H1 (cell line): ENCODE measurements around the gene VPS18. TPM values are rescaled to one million over a fixed set of nuclear protein-coding genes. Genes with fewer than 3 reads are reported as not detected.

Experiments used
- CTCF ChIA-PET: fragments of 300-600 bp; sonication (Branson Sonifier 250); formaldehyde crosslinking; loops from one replicate; lab custom pipeline; 2021; ENCODE audit not compliant: partially characterized antibody; lab: Charles Lee
- POLR2A ChIA-PET: fragments of 300-600 bp; sonication (Branson Sonifier 250); formaldehyde crosslinking; loops from one replicate; lab custom pipeline; 2021; ENCODE audit warnings: inconsistent platforms; ENCODE audit not compliant: partially characterized antibody; lab: Charles Lee
- DNase-seq, 2 experiments: peaks; one replicate each; pipeline versions ENCODE4 v3.0.0 to v3.0.0-alpha.2; 2010 to 2022; ENCODE audit warnings: low spot score in 2 of 2, low read depth in 1 of 2, mixed read lengths in 1 of 2
- FAIRE-seq: peaks from 2 replicates; lab custom pipeline; 2011; peaks lifted over from hg19 to GRCh38; lab: Jason Lieb, UNC
- H2AFZ ChIP-seq: 2 replicates; pipeline ENCODE4 v1.8.1; 2012; ENCODE audit warnings: low read length, inconsistent platforms
- H2AK5ac ChIP-seq: 2 replicates; pipeline ENCODE4 v1.6.1; 2013; ENCODE audit warnings: low read depth, low read length
- H2BK120ac ChIP-seq: replicated peaks from 2 replicates; pipeline ENCODE3; 2013; ENCODE audit warnings: low read depth, low read length, inconsistent platforms
- H2BK12ac ChIP-seq: 2 replicates; pipeline ENCODE4 v1.6.1; 2013; ENCODE audit warnings: low read depth, low read length
- H2BK15ac ChIP-seq: 2 replicates; pipeline ENCODE4 v1.6.1; 2013; ENCODE audit warnings: low read length
- H2BK20ac ChIP-seq: 2 replicates; pipeline ENCODE4 v1.6.1; 2013; ENCODE audit warnings: low read length
- H2BK5ac ChIP-seq: 2 replicates; pipeline ENCODE4 v1.6.1; 2013; ENCODE audit warnings: low read depth, low read length
- H3K14ac ChIP-seq: 2 replicates; pipeline ENCODE4 v1.6.1; 2013; ENCODE audit warnings: inconsistent platforms; ENCODE audit not compliant: insufficient read length
- H3K18ac ChIP-seq: 2 replicates; pipeline ENCODE4 v1.6.1; 2013; ENCODE audit warnings: low read length; ENCODE audit errors: extremely low read depth
- H3K23ac ChIP-seq: 2 replicates; pipeline ENCODE4 v1.6.1; 2013; ENCODE audit warnings: inconsistent platforms; ENCODE audit not compliant: insufficient read length
- H3K23me2 ChIP-seq: 2 replicates; pipeline ENCODE4 v1.6.1; 2013; ENCODE audit warnings: low read depth, low read length
- H3K27ac ChIP-seq: 2 replicates; pipeline ENCODE4 v1.6.1; 2011; ENCODE audit warnings: low read depth, low read length, inconsistent platforms
- H3K27me3 ChIP-seq, 4 experiments: replicated peaks in 1 of 4; 1 replicate in 1 of 4; 2 replicates in 3 of 4; pipeline versions ENCODE4 v1.6.1 to v1.8.1; 2011 to 2013; ENCODE audit warnings: low read length in 3 of 4, mild to moderate bottlenecking in 3 of 4, inconsistent platforms in 2 of 4, mixed read lengths in 2 of 4, moderate library complexity in 1 of 4; ENCODE audit not compliant: control insufficient read depth in 3 of 4, insufficient read depth in 3 of 4; ENCODE audit errors: extremely low read depth in 1 of 4
- H3K36me3 ChIP-seq, 4 experiments: 2 replicates each; pipeline versions ENCODE4 v1.6.1 to v1.8.1; 2011 to 2013; ENCODE audit warnings: mild to moderate bottlenecking in 4 of 4, low read length in 3 of 4, moderate library complexity in 2 of 4, control low read depth in 1 of 4, inconsistent platforms in 1 of 4; ENCODE audit not compliant: insufficient read depth in 4 of 4, control insufficient read depth in 2 of 4
- H3K4ac ChIP-seq: replicated peaks from 2 replicates; pipeline ENCODE3; 2013; ENCODE audit warnings: low read length, low read depth, mixed read lengths, inconsistent platforms; ENCODE audit not compliant: insufficient read length
- H3K4me1 ChIP-seq, 4 experiments: replicated peaks in 1 of 4; 1 replicate in 1 of 4; 2 replicates in 3 of 4; pipeline versions ENCODE4 v1.6.1 to v1.8.1; 2011 to 2013; ENCODE audit warnings: low read length in 3 of 4, inconsistent platforms in 2 of 4, mixed read lengths in 1 of 4; ENCODE audit not compliant: insufficient read depth in 4 of 4, control insufficient read depth in 3 of 4
- H3K4me2 ChIP-seq, 2 experiments: 2 replicates each; pipeline versions ENCODE4 v1.6.1 to v1.8.1; 2011 to 2013; ENCODE audit warnings: low read depth in 2 of 2, low read length in 2 of 2, control low read depth in 1 of 2, inconsistent platforms in 1 of 2, mild to moderate bottlenecking in 1 of 2; ENCODE audit not compliant: insufficient read depth in 1 of 2
- H3K4me3 ChIP-seq, 4 experiments: fragments of 200-600, 300-600 bp in 1 of 4; sonication (generic), shearing (Covaris generic), sonication (Bioruptor Twin) in 1 of 4; 2 replicates each; pipeline versions ENCODE4 v1.5.1 to v1.8.1; 2011 to 2016; ENCODE audit warnings: low read length in 4 of 4, low read depth in 3 of 4, control low read depth in 2 of 4, inconsistent platforms in 2 of 4, mild to moderate bottlenecking in 2 of 4, mixed read lengths in 1 of 4, moderate library complexity in 1 of 4; ENCODE audit not compliant: insufficient read depth in 2 of 4; ENCODE audit errors: extremely low read depth in 1 of 4
- H3K56ac ChIP-seq: replicated peaks from 2 replicates; pipeline ENCODE3; 2013; ENCODE audit warnings: low read depth, mild to moderate bottlenecking, mixed read lengths, low read length, inconsistent platforms; ENCODE audit not compliant: insufficient read length
- H3K79me1 ChIP-seq: 2 replicates; pipeline ENCODE4 v1.6.1; 2013; ENCODE audit warnings: low read depth, low read length, control low read depth
- H3K79me2 ChIP-seq, 2 experiments: 2 replicates each; pipeline versions ENCODE4 v1.6.1 to v1.8.1; 2012 to 2013; ENCODE audit warnings: low read length in 2 of 2, mild to moderate bottlenecking in 2 of 2, inconsistent platforms in 1 of 2; ENCODE audit not compliant: insufficient read depth in 2 of 2, control insufficient read depth in 1 of 2
- H3K9ac ChIP-seq, 4 experiments: replicated peaks in 1 of 4; 1 replicate in 1 of 4; 2 replicates in 3 of 4; pipeline versions ENCODE4 v1.6.1 to v1.8.1; 2011 to 2013; ENCODE audit warnings: low read depth in 3 of 4, low read length in 3 of 4, control low read depth in 2 of 4, mild to moderate bottlenecking in 2 of 4, moderate library complexity in 2 of 4, inconsistent platforms in 1 of 4; ENCODE audit errors: extremely low read depth in 1 of 4
- H3K9me3 ChIP-seq, 2 experiments: 2 replicates each; pipeline versions ENCODE4 v1.6.1 to v1.8.1; 2012 to 2013; ENCODE audit warnings: mild to moderate bottlenecking in 2 of 2, moderate library complexity in 2 of 2, control low read depth in 1 of 2, inconsistent platforms in 1 of 2, low read depth in 1 of 2, low read length in 1 of 2, mixed read lengths in 1 of 2; ENCODE audit not compliant: insufficient read depth in 2 of 2
- H4K20me1 ChIP-seq, 2 experiments: replicated peaks in 1 of 2; 2 replicates each; pipeline versions ENCODE3 to v1.8.1; 2011 to 2013; ENCODE audit warnings: inconsistent platforms in 2 of 2, low read length in 2 of 2, mild to moderate bottlenecking in 1 of 2; ENCODE audit not compliant: insufficient read depth in 2 of 2, control insufficient read depth in 1 of 2
- H4K5ac ChIP-seq: 2 replicates; pipeline ENCODE4 v1.6.1; 2013; ENCODE audit warnings: low read length, low read depth, mixed read lengths, inconsistent platforms; ENCODE audit not compliant: insufficient read length
- H4K8ac ChIP-seq: 2 replicates; pipeline ENCODE4 v1.8.0; 2013; ENCODE audit warnings: mild to moderate bottlenecking, moderate library complexity, low read length, inconsistent platforms; ENCODE audit not compliant: insufficient read depth; ENCODE audit errors: extremely low read depth
- H4K91ac ChIP-seq: replicated peaks from 2 replicates; pipeline ENCODE3; 2013; ENCODE audit warnings: low read length, mixed read lengths, inconsistent platforms; ENCODE audit not compliant: insufficient read length
- CTBP2 ChIP-seq: IDR thresholded peaks from 2 replicates; pipeline ENCODE4 v1.7.0; 2011; ENCODE audit warnings: borderline replicate concordance, mild to moderate bottlenecking, moderate library complexity, mixed read lengths, low read length; ENCODE audit not compliant: insufficient read depth, insufficient read length
- GTF2F1 ChIP-seq: IDR thresholded peaks from 2 replicates; pipeline ENCODE4 v1.6.1; 2012; ENCODE audit warnings: low read depth, low read length, improper control_type of control experiment, borderline replicate concordance
- HDAC2 ChIP-seq, 2 experiments: fragments of 300-600 bp in 1 of 2; sonication (generic) in 1 of 2; IDR thresholded peaks; 2 replicates each; pipeline ENCODE4 v1.6.1; 2011 to 2012; ENCODE audit warnings: low read depth in 2 of 2, low read length in 2 of 2, mild to moderate bottlenecking in 2 of 2, moderate library complexity in 2 of 2, borderline replicate concordance in 1 of 2, inconsistent platforms in 1 of 2
- HDAC6 ChIP-seq: IDR thresholded peaks from one replicate; pipeline ENCODE4 v1.7.1; 2012; ENCODE audit warnings: low read depth, mild to moderate bottlenecking, inconsistent platforms, low read length, moderate library complexity
- KDM5A ChIP-seq: fragments of 200-600 bp; IDR thresholded peaks from 2 replicates; pipeline ENCODE4 v1.7.1; 2012; ENCODE audit warnings: mild to moderate bottlenecking, low read length, inconsistent platforms, mixed read lengths
- MAFK ChIP-seq: IDR thresholded peaks from 2 replicates; pipeline ENCODE4 v1.6.1; 2012; ENCODE audit warnings: low read depth, mild to moderate bottlenecking, improper control_type of control experiment, low read length
- PHF8 ChIP-seq: fragments of 200-600 bp; sonication (generic); conservative IDR thresholded peaks from 2 replicates; pipeline ENCODE4 v1.7.1; 2012; ENCODE audit warnings: low read depth, mild to moderate bottlenecking, inconsistent platforms, low read length, moderate library complexity
- SIN3A ChIP-seq, 2 experiments: IDR thresholded peaks in 1 of 2; conservative IDR thresholded peaks in 1 of 2; 2 replicates each; pipeline ENCODE4 v1.6.1; 2011 to 2012; ENCODE audit warnings: low read length in 2 of 2, improper control_type of control experiment in 1 of 2, low read depth in 1 of 2, mild to moderate bottlenecking in 1 of 2
- SP2 ChIP-seq: IDR thresholded peaks from 2 replicates; pipeline ENCODE4 v1.6.1; 2012; ENCODE audit warnings: mild to moderate bottlenecking, low read length, inconsistent platforms
- SUZ12 ChIP-seq: fragments of 200-600 bp; sonication (generic); IDR thresholded peaks from 2 replicates; pipeline ENCODE4 v1.6.1; 2012; ENCODE audit warnings: mild to moderate bottlenecking, inconsistent platforms, low read length, moderate library complexity, mixed read lengths
- YY1 ChIP-seq: IDR thresholded peaks from 2 replicates; pipeline ENCODE4 v1.6.1; 2011; ENCODE audit warnings: low read depth, mild to moderate bottlenecking, low read length
- WGBS, 2 experiments: shearing (Covaris generic) in 1 of 2; methylation state at CpG; one replicate each; pipeline versions ENCODE4 v1.1.6 to v1.1.7; 2013 to 2015; ENCODE audit warnings: low lambda C conversion rate in 2 of 2, mixed read lengths in 2 of 2, inconsistent platforms in 1 of 2, low coverage in 1 of 2, missing lambda C conversion rate in 1 of 2; ENCODE audit not compliant: insufficient replicate concordance in 2 of 2, insufficient coverage in 1 of 2, insufficient read length in 1 of 2; ENCODE audit errors: extremely low coverage in 1 of 2, missing lambda C conversion rate in 1 of 2; 5-methylcytosine and 5-hydroxymethylcytosine counted together
- polyA plus RNA-seq, 7 experiments: library from polyadenylated mRNA; depleted of rRNA in 3 of 7; stranded (reverse) in 5 of 7; unstranded in 2 of 7; fragments of >200 nt in 5 of 7; fragments of 200-250 nt in 2 of 7; gene quantifications; 1 replicate in 5 of 7; 2 replicates in 1 of 7; 4 replicates in 1 of 7; pipeline versions ENCODE4 v1.2.1 to v1.2.3, GENCODE V29; 2011 to 2013; ENCODE audit warnings: missing spikeins in 2 of 7, mixed read lengths in 2 of 7
- total RNA-seq: library from RNA; stranded (reverse); fragmentation: NEBNext Ultra II Directional; extraction: Animal tissue kit (Norgen Biotek cat#: 25700); gene quantifications from 2 replicates; pipeline ENCODE4 v1.2.1, GENCODE V29; 2021

VPS18 gene
- total and polyA plus RNA-seq, 2 of the 8 experiments (the other 6 are each of a cell fraction or from before 2014, with no cell fraction given), result 28.9 to 32.7 TPM

DNA sequence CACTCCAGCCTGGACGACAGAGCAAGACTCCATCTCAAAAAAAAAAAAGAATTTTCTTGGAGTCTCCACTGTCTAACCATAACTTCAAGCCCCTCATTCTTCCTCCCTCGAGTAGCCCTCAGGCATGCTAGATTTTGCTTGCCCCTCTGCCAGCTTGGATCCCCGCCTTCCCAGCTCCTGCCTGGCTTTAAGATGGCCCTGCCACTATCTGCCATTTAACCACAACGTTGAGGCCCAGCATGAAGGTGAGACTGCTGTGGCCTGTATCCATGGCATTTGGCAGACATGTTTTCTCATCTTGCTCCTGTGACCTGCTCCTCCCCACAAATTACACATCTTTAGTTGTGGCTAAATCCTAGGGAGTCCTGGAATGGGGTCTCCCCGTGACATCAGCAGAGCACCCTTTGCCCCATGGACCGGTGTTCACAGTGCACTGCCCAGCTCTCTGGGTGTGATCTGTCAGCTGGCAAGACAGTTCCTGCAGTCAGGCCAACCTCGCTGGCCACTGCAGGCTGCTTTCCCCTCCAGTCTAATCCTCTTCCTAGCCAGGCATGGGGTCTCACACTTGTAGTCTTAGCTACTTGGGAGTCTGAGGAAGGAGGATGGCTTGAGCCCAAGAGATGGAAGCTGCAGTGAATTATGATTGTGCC, 10.4 kb downstream of the VPS18 start:
- DNase-seq (no peak), FAIRE-seq (no peak)
- Histone ChIP-seq H3K79me1 (no peaks in the 10 kb centered on the region), H3K36me3 (peaks cover 17 to 32% (median 21%) of the 10 kb centered on the region in 4 experiments), H3K4ac (no peak overlapping the region), H3K4me2 (no peak overlapping the region), H4K5ac (no peak overlapping the region), H2AK5ac (no peak overlapping the region), H2BK15ac (0 out of 2 replicates have a peak overlapping the region, but pooled peaks have one; percentile 1), H2BK120ac (no peak overlapping the region), H3K9ac (no peak overlapping the region), H2BK12ac (no peak overlapping the region), H3K14ac (no peak overlapping the region), H3K18ac (no peak overlapping the region), H3K27ac (no peak overlapping the region), H2AFZ (no peak overlapping the region), H3K4me1 (peaks cover 0 to 9% (median 8%) of the 10 kb centered on the region in 4 experiments; a peak in 6 of 7 replicates), H4K91ac (no peak overlapping the region), H3K23ac (no peak overlapping the region), H3K23me2 (peaks cover 6% of the 10 kb centered on the region; the same call in 1 of the 2 replicates), H3K9me3 (no peaks in the 10 kb centered on the region), H4K8ac (no peak overlapping the region), H3K27me3 (no peaks in the 10 kb centered on the region; a peak in 1 of 7 replicates), H3K79me2 (peaks cover 0 to 9% of the 10 kb centered on the region in 2 experiments; a peak in 1 of 4 replicates), H2BK20ac (no peak overlapping the region), H3K56ac (no peak overlapping the region), H2BK5ac (no peak overlapping the region), H4K20me1 (peaks cover 22% of the 10 kb centered on the region in 2 experiments), H3K4me3 (no peak overlapping the region)
- ChIA-PET POLR2A (interaction anchor here (0.7 to 11.5 kb wide), 8 partner anchors 10 to 210 kb away, joined by 3 to 209 read pairs (median 8); partner anchors contain the start of genes CHAC1, DLL4, RAD51 and VPS18), CTCF (interaction anchor here (0.6 to 20.6 kb wide), 41 partner anchors 9 to 456 kb away, joined by 3 to 619 read pairs (median 6); partner anchors contain the start of genes CHAC1, DLL4, GCHFR and VPS18)
- TF ChIP-seq KDM5A (no peak), SIN3A (conservative IDR thresholded peaks at IDR 0.05 in 1 of 2, IDR thresholded peaks at IDR 0.05 in 1 of 2; ENCODE audit: low read depth in 1 of 2, low read length in 2 of 2) (no peak), GTF2F1 (no peak), SUZ12 (no peak), CTBP2 (no peak), PHF8 (no peak), HDAC6 (no peak), HDAC2 (IDR thresholded peaks at IDR 0.05; ENCODE audit: borderline replicate concordance in 1 of 2, low read depth in 2 of 2, low read length in 2 of 2) (no peak), YY1 (no peak), SP2 (no peak), MAFK (no peak)
- 93% methylated on average over 7 of the region's 7 CpGs; no CpG with 5 or more reads in 1 of the 2 experiments for WGBS, 2 experiments
